ENCODE results near the gene MROH9.
"Not testable (repeated sequence)": the region's sequence is repeated elsewhere in the genome, so short reads cannot be mapped to it uniquely, and the experiment has no call there.

The MROH9 gene

GRCh38 chr1:170929835-170930554, 5.3 kb upstream of the MROH9 start:
- H3K4me3 ChIP-seq (ENCODE audit: low read length), result no peak overlapping the region
- DNase-seq (ENCODE audit: low read depth), result peak; percentile 63
- TF ChIP-seq, protein P1, sequence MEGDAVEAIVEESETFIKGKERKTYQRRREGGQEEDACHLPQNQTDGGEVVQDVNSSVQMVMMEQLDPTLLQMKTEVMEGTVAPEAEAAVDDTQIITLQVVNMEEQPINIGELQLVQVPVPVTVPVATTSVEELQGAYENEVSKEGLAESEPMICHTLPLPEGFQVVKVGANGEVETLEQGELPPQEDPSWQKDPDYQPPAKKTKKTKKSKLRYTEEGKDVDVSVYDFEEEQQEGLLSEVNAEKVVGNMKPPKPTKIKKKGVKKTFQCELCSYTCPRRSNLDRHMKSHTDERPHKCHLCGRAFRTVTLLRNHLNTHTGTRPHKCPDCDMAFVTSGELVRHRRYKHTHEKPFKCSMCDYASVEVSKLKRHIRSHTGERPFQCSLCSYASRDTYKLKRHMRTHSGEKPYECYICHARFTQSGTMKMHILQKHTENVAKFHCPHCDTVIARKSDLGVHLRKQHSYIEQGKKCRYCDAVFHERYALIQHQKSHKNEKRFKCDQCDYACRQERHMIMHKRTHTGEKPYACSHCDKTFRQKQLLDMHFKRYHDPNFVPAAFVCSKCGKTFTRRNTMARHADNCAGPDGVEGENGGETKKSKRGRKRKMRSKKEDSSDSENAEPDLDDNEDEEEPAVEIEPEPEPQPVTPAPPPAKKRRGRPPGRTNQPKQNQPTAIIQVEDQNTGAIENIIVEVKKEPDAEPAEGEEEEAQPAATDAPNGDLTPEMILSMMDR (IDR thresholded peaks at IDR 0.05; ENCODE audit: insufficient read depth, low read depth, low read length, missing control alignments), result peak; percentile 81

DNA sequence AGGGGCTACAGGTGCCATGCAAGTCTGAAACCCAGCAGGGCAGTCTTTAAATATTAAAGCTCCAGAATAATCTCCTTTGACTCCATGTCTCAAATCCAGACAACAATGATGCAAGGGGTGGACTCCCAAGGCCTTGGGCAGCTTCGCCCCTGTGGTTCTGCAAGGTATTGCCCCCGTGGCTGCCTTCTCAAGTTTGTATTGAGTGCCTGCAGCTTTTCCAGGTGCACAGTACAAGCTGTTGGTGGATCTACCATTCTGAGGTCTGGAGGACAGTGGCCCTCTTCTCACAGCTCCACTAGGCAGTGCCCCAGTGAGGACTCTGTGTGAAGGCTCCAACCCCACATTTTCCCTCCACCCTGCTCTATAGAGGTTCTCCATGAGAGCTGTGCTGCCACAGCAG, 3.7 kb upstream of the MROH9 start:
- TF ChIP-seq, protein P1 (IDR thresholded peaks at IDR 0.05; ENCODE audit: insufficient read depth, low read depth, low read length, missing control alignments), result no peak
- H3K4me3 ChIP-seq (ENCODE audit: low read length), result no peak overlapping the region
- DNase-seq (ENCODE audit: low read depth), result no peak

- DNase-seq (ENCODE audit: low read depth), result no peak
- TF ChIP-seq, protein P1 (IDR thresholded peaks at IDR 0.05; ENCODE audit: insufficient read depth, low read depth, low read length, missing control alignments), result no peak
- H3K4me3 ChIP-seq (ENCODE audit: low read length), result no peak overlapping the region
These were observed 3.1 kb upstream of the MROH9 start for GRCh38 chr1:170932236-170932635.

DNA sequence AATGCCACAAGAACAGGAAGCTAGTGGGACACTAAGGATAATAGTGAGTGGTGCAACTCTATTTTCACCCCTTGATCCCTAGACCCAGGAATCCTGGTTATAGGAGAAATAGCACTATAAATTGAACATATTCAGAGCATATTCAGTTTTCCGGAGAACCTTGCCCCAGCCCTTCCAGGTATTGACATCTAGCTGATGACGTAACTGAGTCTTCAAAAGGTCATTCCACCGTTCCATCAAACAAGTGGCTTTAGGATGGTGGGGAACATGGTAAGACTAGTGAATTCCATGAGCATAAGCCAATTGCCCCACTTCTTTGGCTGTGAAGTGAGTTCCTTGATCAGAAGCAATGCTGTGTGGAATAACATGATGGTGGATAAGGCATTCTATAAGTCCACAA, 2.9 kb downstream of the MROH9 start:
- no peak overlapping the region for H3K4me3 ChIP-seq (ENCODE audit: low read length)
- no peak for DNase-seq (ENCODE audit: low read depth)
- TF ChIP-seq, protein P1 (IDR thresholded peaks at IDR 0.05; ENCODE audit: insufficient read depth, low read depth, low read length, missing control alignments), result no peak

DNA sequence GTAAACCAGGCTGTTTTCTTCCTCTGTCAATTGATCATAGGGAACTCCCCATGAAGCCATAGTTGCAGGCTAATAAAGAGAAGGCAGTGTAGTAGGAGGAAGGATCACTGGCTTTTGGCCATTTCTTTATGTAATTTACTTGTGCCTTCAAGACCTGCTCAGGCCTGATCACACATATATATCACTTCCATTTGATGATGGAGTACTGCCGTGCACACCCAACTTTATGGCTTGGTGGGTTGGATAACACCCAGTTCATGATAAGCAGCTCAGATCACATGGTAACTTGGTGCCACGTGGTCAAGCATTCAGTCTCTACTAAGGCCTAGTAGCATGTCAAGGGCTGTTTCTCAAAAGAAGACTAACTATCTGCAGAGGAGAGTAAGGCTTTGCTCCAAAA, 4.1 kb downstream of the MROH9 start:
- no peak for DNase-seq (ENCODE audit: low read depth)
- TF ChIP-seq, protein P1 (IDR thresholded peaks at IDR 0.05; ENCODE audit: insufficient read depth, low read depth, low read length, missing control alignments), result no peak
- H3K4me3 ChIP-seq (ENCODE audit: low read length), result no peak overlapping the region

DNA sequence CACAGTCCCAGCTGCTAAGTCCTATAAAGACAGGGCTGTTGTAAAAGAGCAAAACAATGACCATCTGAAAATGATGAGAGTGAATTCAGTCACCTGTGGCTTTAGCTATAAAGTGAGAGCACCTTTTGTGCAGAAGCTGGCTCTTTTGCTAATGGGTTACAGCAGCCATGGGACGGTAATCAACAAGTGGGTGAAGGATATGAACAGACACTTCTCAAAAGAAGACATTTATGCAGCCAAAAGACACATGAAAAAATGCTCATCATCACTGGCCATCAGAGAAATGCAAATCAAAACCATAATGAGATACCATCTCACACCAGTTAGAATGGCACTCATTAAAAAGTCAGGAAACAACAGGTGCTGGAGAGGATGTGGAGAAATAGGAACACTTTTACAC, 16.4 kb downstream of the MROH9 start:
- H3K4me3 ChIP-seq (ENCODE audit: low read length); DNase-seq (ENCODE audit: low read depth): not testable (repeated sequence)

DNA sequence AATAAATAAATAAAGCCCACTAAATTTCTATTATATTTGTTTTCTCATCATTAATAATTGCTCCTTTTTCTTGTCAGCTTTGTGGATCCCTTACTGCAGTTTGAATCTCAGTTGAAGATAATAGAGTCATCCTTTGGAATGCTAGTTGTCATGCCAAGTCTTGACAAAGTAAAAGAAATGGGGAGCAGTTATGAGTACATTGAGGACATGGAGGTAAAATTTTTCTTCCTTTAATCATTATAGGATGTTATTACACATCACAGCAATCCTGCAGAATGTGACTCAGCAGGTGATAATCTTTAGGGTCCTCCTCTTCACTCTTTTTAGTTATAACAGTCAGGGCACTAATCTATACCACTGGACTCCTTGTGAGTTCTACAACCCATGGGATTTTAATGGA, 24.1 kb downstream of the MROH9 start:
- H3K4me3 ChIP-seq (ENCODE audit: low read length), result no peak overlapping the region
- TF ChIP-seq, protein P1 (IDR thresholded peaks at IDR 0.05; ENCODE audit: insufficient read depth, low read depth, low read length, missing control alignments), result no peak
- peak; percentile 76 for DNase-seq (ENCODE audit: low read depth)
